ENCODE results near the gene OS9.
"Not testable (repeated sequence)": the region's sequence is repeated elsewhere in the genome, so short reads cannot be mapped to it uniquely, and the experiment has no call there.

OS9 gene

DNA sequence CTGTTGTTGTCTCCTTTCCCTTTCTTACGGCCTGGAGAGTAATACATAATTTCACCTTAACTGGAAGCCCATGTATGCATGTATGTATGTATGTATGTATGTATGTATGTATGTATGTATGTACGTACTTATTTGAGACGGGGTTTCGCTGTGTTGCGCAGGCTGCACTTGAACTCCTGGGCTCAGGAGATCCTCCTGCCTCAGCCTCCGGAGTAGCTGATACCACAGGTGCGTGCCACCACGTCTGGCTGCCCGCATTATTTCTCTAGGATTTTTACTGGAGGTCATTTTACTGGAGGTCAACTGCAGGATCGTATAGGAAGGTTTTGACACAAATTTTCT, 644 bp upstream of the OS9 start:
- no peak for DNase-seq (ENCODE audit: low spot score)

GRCh38 chr12:57694459-57695019, 607 bp downstream of the OS9 start:
- no peak for DNase-seq (ENCODE audit: low spot score)

DNA sequence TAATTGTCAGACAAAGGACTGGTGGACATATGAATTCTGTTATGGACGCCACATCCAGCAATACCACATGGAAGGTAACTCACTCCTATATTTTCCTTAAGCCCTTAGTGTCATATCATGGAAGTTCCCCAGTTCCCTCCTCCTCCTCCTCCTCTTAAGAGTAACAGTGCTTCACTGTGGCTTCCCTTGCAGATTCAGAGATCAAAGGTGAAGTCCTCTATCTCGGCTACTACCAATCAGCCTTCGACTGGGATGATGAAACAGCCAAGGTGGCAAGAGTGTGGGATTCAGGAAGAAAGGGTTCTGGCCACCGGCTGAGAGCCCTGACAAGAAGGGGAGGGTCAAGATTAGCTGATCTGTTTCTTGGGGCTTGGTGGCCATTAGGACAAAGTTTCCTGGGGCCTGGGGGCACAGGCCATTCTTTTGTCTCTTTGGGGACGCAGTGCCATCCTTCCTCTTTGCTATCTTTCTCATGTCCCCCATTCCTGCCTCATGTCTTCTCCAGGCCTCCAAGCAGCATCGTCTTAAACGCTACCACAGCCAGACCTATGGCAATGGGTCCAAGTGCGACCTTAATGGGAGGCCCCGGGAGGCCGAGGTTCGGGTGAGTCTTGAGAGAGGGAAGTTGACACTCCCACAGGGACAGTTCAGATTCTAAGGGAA, 2.0 kb downstream of the OS9 start:
- no peak for DNase-seq (ENCODE audit: low spot score)

GRCh38 chr12:57697076-57697475, 3.1 kb downstream of the OS9 start:
- no peak for DNase-seq (ENCODE audit: low spot score)

- no peak for DNase-seq (ENCODE audit: low spot score)
Observed at GRCh38 chr12:57698414-57698813, 4.5 kb downstream of the OS9 start.

DNA sequence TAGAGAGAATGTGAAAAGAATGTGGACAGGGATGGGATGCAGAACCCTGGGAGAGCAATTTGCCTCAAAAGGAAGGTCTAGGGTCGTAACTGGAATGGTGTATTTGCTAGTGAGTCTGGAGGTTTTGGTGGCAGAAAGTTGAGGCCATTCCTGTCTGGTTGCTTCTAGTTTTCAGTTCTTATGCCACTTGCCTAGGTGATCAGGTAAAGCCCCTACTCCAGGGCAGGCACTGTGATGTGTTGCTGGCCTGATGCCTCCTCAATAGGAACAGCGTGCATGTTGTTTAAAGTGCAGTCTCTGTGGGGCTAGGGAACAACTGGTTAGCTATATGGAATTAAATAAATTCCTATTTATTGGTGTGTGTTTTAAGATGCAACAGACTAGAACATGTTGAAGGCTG, 6.4 kb downstream of the OS9 start:
- no peak for DNase-seq (ENCODE audit: low spot score)

GRCh38 chr12:57707250-57707649, 13.3 kb downstream of the OS9 start:
- DNase-seq (ENCODE audit: low spot score), result no peak

DNA sequence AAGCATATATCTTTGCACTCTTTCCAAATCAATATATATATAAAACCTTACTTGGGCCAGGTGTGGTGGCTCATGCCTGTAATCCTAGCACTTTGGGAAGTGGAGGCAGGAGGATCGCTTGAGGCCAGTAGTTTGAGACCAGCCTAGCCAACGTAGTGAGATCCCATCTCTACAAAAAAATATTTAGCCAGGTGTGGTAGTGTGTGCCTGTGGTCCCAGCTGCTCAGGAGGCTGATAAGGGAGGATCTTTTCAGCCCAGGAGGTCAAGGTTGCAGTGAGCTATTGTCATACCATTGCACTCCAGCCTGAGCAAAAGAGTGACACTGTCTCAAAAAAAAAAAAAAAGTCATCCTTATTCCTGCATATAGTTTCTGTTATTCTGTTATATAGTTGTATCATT, 14.4 kb downstream of the OS9 start:
- DNase-seq (ENCODE audit: low spot score), result no peak

- no peak for DNase-seq (ENCODE audit: low spot score)
Observed at GRCh38 chr12:57712701-57713100, 18.8 kb downstream of the OS9 start.

- no peak for DNase-seq (ENCODE audit: low spot score)
Observed at GRCh38 chr12:57713209-57713608, 19.3 kb downstream of the OS9 start.

- DNase-seq (ENCODE audit: low spot score), result not testable (repeated sequence)
Observed at GRCh38 chr12:57715036-57715748, 21.3 kb downstream of the OS9 start.

GRCh38 chr12:57715786-57716185, 21.9 kb downstream of the OS9 start:
- DNase-seq (ENCODE audit: low spot score), result no peak

DNA sequence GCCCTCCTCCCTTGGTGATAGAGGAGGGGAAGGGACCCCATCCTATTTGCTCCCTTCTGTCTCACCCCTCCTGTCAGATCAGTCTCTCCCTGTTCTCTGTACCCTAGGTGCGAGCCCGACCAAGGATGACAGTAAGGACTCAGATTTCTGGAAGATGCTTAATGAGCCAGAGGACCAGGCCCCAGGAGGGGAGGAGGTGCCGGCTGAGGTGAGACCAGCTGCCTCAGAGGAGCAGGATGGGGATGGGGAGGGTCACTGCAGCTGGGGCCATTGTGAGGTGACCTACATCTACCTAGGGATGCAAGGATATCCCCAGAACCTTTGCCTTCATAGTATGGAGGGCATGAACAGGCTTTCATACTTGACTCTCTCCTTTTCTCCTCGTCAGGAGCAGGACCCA, 22.4 kb downstream of the OS9 start:
- DNase-seq (ENCODE audit: low spot score), result no peak

DNA sequence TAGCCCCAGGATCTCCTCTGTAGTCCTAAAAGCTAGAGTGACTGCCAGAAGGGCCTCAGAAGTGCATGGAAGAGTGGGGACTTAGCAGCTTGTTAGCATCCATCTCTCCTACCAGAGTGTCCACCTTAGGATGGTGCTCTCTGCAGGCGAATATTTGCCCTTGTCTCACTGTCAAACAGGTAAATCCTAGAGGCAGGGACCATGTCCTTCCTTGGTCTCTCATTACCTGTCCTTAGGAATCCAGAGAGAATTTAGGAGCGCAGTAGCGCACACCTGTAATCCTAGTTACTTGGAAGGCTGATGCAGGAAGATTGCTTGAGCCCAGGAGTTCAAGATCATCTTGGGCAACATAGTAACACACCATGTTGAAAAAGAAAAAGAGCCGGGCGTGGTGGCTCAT, 23.2 kb downstream of the OS9 start:
- DNase-seq (ENCODE audit: low spot score), result no peak

- DNase-seq (ENCODE audit: low spot score), result no peak
Observed at GRCh38 chr12:57717846-57718640, 24.1 kb downstream of the OS9 start.

GRCh38 chr12:57718641-57719528, 25.0 kb downstream of the OS9 start:
- DNase-seq (ENCODE audit: low spot score), result no peak

GRCh38 chr12:57719777-57720605, 26.1 kb downstream of the OS9 start:
- DNase-seq (ENCODE audit: low spot score), result no peak

DNA sequence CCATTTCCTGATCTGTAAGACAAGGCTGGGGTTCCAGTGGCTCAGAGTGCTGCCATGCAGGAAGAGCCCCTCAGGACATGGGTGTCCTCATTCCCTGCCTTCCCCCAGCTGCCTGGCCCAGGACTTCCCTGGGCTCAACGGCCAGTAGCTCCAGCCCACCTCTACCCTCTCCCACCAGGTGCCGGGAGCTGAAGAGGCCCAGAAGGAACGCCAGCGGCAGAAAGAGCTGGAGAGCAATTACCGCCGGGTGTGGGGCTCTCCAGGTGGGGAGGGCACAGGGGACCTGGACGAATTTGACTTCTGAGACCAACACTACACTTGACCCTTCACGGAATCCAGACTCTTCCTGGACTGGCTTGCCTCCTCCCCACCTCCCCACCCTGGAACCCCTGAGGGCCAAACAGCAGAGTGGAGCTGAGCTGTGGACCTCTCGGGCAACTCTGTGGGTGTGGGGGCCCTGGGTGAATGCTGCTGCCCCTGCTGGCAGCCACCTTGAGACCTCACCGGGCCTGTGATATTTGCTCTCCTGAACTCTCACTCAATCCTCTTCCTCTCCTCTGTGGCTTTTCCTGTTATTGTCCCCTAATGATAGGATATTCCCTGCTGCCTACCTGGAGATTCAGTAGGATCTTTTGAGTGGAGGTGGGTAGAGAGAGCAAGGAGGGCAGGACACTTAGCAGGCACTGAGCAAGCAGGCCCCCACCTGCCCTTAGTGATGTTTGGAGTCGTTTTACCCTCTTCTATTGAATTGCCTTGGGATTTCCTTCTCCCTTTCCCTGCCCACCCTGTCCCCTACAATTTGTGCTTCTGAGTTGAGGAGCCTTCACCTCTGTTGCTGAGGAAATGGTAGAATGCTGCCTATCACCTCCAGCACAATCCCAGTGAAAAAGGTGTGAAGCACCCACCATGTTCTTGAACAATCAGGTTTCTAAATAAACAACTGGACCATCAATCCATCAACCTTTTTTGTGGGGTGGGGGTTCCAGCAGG, 27.0 kb downstream of the OS9 start:
- DNase-seq (ENCODE audit: low spot score), result no peak

Data from SK-N-DZ (cell line).